GF-D8 (cell line): ENCODE data around the gene GMPPA.

Experiments used
- DNase-seq: peaks from one replicate; lab custom pipeline; 2025; lab: John Stamatoyannopoulos, UW

GMPPA gene

GRCh38 chr2:219498280-219499057, at the start of gene GMPPA:
TSS of gene GMPPA (plus strand) at chr2:219498891. CDS start at chr2:219499976, 1,085 bp downstream.
- DNase-seq = peak; percentile 94

DNA sequence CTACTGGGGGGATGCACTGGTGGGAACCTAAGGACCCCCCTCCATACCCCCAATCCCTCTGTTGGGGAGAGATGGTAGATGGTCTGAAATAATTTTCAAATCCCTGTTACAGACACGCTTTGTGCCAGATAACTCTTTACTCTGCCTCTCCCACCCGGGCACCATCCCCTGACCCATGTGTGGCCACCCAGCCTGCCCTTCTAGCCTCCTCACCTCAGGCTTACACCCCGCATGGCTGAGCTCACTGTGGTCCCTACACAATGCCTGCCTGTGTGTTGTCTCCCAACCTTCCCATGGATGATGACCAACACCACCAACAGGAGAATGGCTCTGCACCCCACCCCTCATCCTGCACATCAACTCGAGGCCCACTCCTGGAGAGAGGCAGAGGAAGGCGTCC, 49.1 kb upstream of the GMPPA start:
- no peak for DNase-seq

- no peak for DNase-seq
Observed at GRCh38 chr2:219451661-219452360, 46.9 kb upstream of the GMPPA start.

DNA sequence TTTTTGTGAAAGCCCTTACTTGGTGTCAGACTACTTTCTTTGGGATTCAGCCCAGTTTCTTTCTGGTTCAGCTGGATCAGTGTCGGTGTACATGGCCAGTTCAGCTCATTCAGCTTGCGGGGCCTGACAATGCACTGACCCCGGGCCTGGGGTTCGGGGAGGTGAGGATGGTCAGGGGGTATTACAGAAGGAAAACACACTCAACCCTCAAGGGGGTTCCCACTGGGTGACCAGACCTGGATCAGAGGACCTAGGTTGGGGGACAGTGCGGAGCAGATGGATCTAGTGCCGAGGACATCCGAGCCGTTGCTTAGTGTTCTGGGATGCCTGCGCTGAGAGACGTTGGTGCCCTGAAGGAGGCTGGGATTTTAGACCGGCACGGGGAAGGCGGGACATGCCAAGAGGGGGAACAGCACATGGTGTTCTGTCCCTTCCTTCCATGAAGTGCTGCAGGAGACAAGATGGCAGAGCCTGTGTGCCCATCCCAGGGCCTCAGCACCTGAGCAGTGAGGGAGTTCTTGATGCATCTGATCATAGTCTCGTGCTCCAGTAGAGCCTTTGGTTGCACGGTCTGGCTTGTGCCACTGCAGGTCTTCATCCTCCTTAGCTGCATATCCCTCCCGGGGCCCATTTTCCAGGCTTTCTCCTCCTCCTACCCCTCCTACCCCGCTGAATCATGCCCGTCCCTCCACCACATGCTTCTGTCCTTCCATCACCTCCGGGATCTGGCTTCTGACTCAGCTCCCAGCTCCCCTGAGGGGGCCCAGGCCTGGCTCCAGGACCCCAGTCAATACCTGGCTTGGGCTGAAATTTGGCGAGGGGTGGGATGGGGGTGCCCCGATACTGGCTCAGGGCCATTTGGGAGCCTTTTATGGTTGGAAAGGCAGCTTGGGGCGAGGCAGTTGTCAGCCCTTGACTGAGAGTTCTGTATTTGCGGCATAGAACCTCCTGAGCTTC, 46.1 kb upstream of the GMPPA start:
- DNase-seq = no peak

GRCh38 chr2:219453671-219454590, 44.8 kb upstream of the GMPPA start:
- DNase-seq = no peak

GRCh38 chr2:219455581-219455980, 43.1 kb upstream of the GMPPA start:
- DNase-seq = no peak

DNA sequence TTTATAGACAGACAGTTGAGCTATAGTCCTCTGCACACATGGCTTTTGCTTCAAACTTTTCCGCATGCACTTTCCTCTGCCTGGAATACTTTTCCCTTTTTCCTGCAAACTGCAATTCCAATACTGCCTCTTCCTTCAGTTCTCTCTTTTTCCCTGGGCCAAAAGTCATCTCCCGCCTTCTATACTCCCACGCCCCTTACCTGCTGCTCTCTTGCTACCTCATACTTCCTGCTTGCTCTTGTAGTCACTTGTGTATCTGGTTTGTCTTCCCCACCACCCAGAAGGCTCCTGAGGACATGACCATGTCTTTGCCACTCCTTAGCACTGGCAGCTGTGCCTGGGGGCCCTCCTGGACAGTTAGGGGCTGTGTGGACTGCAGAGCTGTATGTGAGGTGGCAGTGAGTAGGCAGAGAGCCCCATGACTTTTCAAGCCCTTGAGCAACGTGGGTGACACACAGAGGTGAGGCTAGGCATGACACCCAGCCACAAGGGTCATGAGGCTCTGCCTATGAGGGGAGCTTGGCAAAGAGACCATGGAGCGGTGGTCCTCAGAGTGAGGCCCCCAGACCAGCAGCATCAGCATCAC, 40.8 kb upstream of the GMPPA start:
- no peak for DNase-seq

- DNase-seq = no peak
Observed at GRCh38 chr2:219458996-219459395, 39.7 kb upstream of the GMPPA start.

- DNase-seq = no peak
Observed at GRCh38 chr2:219459460-219460311, 39.0 kb upstream of the GMPPA start.

DNA sequence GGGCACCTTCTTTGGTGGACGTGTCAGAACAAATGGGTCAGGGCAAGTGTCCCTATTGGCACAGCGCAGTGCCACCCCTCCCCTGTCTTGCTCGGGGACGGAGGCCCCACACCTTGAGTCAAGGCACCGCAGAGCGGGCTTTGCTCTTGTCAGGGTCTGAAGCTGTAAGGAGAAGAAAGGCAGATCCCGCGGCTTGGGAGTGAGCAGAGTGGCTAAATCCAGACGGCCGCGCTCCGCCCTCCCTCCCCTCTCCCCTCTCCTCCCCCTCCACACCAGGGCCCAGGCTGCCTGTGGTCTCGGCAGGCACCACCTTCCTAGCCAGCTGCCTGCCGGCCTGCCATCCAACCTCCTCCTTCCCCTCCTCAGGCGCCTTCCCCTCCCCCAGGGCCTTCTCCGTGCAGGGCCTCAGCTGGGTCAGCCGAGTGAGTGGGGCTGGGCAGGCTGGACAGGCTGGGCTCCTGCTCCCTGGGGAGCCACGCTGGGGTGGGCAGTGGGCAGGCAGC, 38.2 kb upstream of the GMPPA start:
- no peak for DNase-seq

DNA sequence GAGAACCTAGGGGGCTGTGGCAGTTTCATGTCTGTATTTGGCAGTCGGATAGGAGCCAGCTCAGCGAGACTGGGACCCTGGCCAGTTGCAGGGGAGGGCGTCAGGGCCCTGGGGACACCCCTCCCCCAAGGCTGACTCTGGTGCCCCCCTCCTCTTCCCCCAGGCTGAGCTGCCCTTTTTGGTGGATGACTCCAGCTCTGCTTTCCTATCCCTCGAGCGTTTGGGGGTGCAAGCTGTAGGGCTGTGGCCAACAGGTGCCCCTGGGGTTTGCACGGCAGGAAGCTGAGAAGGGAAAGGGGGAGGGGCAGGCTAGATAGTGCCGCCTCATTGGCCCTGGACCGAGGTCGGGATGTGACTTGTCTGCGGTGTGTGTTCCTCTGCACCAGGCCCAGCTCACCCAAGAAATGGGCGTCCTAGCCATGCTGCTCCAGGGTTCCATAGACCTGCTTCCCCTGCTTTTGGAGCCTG, 37.6 kb upstream of the GMPPA start:
- no peak for DNase-seq

GRCh38 chr2:219461669-219462068, 37.0 kb upstream of the GMPPA start:
- DNase-seq = no peak

DNA sequence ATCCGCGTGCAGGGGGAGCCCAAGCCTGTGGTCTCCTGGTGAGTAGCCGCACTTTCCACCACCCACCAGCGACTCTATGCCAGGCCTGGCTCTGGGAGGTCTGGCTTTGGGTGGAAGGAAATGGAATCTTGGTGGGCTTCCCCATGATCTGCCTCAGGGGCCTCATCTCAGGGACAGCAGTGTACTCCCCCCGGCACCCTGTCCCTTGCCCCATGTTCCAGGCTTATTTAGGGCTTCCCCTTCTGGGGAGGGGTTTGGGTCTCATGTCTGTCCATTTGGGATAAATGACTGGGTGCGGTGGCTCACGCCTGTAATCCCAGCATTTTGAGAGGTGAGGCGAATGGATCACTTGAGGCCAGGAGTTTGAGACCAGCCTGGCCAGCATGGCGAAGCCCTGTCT, 36.3 kb upstream of the GMPPA start:
- no peak for DNase-seq

DNA sequence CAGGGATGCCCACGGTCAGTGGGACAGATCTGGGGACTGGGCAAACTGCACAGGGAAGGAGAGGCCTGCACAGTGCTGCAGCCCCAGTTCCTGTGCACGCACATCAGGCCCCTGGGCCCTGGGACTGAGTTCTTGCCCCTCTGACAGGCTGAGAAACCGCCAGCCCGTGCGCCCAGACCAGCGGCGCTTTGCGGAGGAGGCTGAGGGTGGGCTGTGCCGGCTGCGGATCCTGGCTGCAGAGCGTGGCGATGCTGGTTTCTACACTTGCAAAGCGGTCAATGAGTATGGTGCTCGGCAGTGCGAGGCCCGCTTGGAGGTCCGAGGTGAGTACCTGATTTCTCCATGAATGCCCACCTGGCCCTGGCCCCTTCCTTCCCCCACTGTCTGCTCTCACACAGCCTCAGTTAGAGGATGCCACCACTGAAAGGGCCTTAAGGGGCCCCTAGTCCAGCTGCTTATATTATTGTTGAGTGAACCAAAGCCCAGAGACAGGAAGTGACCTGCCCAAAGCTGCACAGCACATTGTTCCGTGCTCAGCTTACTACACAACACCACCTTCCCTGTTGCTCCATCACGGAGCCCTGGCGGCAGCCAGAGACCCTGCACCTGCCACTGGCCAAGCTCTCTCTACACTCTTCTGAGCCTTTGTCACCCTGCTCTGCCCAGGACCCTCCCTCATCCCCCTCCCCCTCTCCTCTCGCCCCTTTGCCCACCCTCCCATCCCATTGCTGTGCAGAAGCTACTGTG, 34.2 kb upstream of the GMPPA start:
- no peak for DNase-seq

- DNase-seq = no peak
Observed at GRCh38 chr2:219465659-219466561, 32.8 kb upstream of the GMPPA start.

GRCh38 chr2:219466816-219467735, 31.6 kb upstream of the GMPPA start:
- no peak for DNase-seq

DNA sequence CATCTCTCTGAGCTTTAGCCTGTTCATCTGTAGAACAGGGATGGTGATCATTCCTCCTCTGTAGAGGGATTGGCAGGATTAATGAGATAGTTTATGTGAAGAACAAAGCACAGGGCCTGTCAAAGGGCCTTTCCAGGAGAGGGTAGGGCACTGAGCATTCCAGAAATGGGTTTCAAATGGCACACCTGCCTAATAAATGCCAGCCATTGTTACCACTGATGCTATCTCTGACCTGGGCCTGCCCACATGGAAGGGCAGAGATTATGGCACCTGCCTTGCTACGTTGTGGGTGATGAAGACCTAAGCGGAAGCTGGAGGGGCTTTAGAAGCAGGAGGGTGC, 31.0 kb upstream of the GMPPA start:
- no peak for DNase-seq
